H9 (cell line): Measurements from ENCODE around the gene SPEN. TPM values are rescaled to one million over a fixed set of nuclear protein-coding genes. Genes with fewer than 3 reads are reported as not detected.

Source experiments
- DNase-seq: peaks from one replicate; pipeline ENCODE4 v3.0.0-alpha.2; 2017
- H2AFZ ChIP-seq: one replicate; pipeline ENCODE4 v1.6.1; 2013; ENCODE audit warnings: mild to moderate bottlenecking, low read length, control low read depth, moderate library complexity
- H2AK5ac ChIP-seq: 2 replicates; pipeline ENCODE4 v1.6.1; 2013; ENCODE audit warnings: low read length, control low read depth, mixed read lengths; ENCODE audit not compliant: insufficient read length
- H2BK120ac ChIP-seq: one replicate; pipeline ENCODE4 v1.6.1; 2013; ENCODE audit warnings: low read depth, mild to moderate bottlenecking, low read length, control low read depth, inconsistent platforms; ENCODE audit not compliant: poor library complexity, severe bottlenecking
- H2BK12ac ChIP-seq: 2 replicates; pipeline ENCODE4 v1.6.1; 2013; ENCODE audit warnings: low read length, control low read depth, mixed read lengths, low read depth; ENCODE audit not compliant: insufficient read length
- H2BK15ac ChIP-seq: 2 replicates; pipeline ENCODE4 v1.6.1; 2013; ENCODE audit warnings: low read depth, low read length, control low read depth
- H2BK20ac ChIP-seq: one replicate; pipeline ENCODE4 v1.6.1; 2013; ENCODE audit warnings: low read depth, mild to moderate bottlenecking, low read length, control low read depth, inconsistent platforms; ENCODE audit not compliant: poor library complexity, severe bottlenecking
- H2BK5ac ChIP-seq: 2 replicates; pipeline ENCODE4 v1.6.1; 2013; ENCODE audit warnings: low read length, control low read depth, mixed read lengths; ENCODE audit not compliant: insufficient read length
- H3K14ac ChIP-seq: 2 replicates; pipeline ENCODE4 v1.6.1; 2013; ENCODE audit warnings: low read length, control low read depth; ENCODE audit not compliant: insufficient read depth
- H3K18ac ChIP-seq: 2 replicates; pipeline ENCODE4 v1.6.1; 2013; ENCODE audit warnings: low read depth, mild to moderate bottlenecking, mixed read lengths, low read length, control low read depth; ENCODE audit not compliant: insufficient read length
- H3K23ac ChIP-seq: 2 replicates; pipeline ENCODE4 v1.6.1; 2013; ENCODE audit warnings: low read length, control low read depth, mixed read lengths, low read depth; ENCODE audit not compliant: insufficient read length
- H3K23me2 ChIP-seq: 2 replicates; pipeline ENCODE4 v1.6.1; 2013; ENCODE audit warnings: low read depth, mild to moderate bottlenecking, mixed read lengths, low read length, control low read depth; ENCODE audit not compliant: insufficient read length, poor library complexity, severe bottlenecking
- H3K27ac ChIP-seq: 2 replicates; pipeline ENCODE4 v1.5.1; 2013; ENCODE audit warnings: low read length, control low read depth, mixed read lengths, low read depth; ENCODE audit not compliant: insufficient read length
- H3K27me3 ChIP-seq: 2 replicates; pipeline ENCODE4 v1.6.1; 2013; ENCODE audit warnings: low read length, control low read depth, inconsistent platforms; ENCODE audit not compliant: insufficient read depth
- H3K4ac ChIP-seq: 2 replicates; pipeline ENCODE4 v1.6.1; 2013; ENCODE audit warnings: low read depth, mild to moderate bottlenecking, control low read depth, inconsistent platforms, low read length, moderate library complexity
- H3K4me1 ChIP-seq: 2 replicates; pipeline ENCODE4 v1.6.1; 2013; ENCODE audit warnings: low read length, control low read depth, inconsistent platforms; ENCODE audit not compliant: insufficient read depth
- H3K4me2 ChIP-seq: 2 replicates; pipeline ENCODE4 v1.6.1; 2013; ENCODE audit warnings: low read length, control low read depth, mixed read lengths; ENCODE audit not compliant: insufficient read length, insufficient read depth
- H3K56ac ChIP-seq: 2 replicates; pipeline ENCODE4 v1.6.1; 2013; ENCODE audit warnings: low read depth, mild to moderate bottlenecking, mixed read lengths, low read length, control low read depth; ENCODE audit not compliant: insufficient read length
- H3K79me1 ChIP-seq: 2 replicates; pipeline ENCODE4 v1.6.1; 2013; ENCODE audit warnings: low read depth, mild to moderate bottlenecking, moderate library complexity, low read length, control low read depth, inconsistent platforms; ENCODE audit not compliant: insufficient read depth, poor library complexity, severe bottlenecking
- H3K79me2 ChIP-seq: 2 replicates; pipeline ENCODE4 v1.6.1; 2013; ENCODE audit warnings: low read length, control low read depth, inconsistent platforms; ENCODE audit not compliant: insufficient read depth
- H3K9ac ChIP-seq: 2 replicates; pipeline ENCODE4 v1.6.1; 2013; ENCODE audit warnings: low read length, control low read depth, mixed read lengths; ENCODE audit not compliant: insufficient read length; ENCODE audit errors: extremely low read depth
- H3K9me3 ChIP-seq: one replicate; pipeline ENCODE4 v1.6.1; 2013; ENCODE audit warnings: low read depth, low read length, inconsistent platforms; ENCODE audit not compliant: control insufficient read depth
- H3T11ph ChIP-seq: one replicate; pipeline ENCODE4 v1.6.1; 2013; ENCODE audit warnings: mild to moderate bottlenecking, low read length, control low read depth, inconsistent platforms
- H4K20me1 ChIP-seq: one replicate; pipeline ENCODE4 v1.6.1; 2013; ENCODE audit not compliant: control insufficient read depth, insufficient read length, insufficient read depth
- H4K5ac ChIP-seq: 2 replicates; pipeline ENCODE4 v1.6.1; 2013; ENCODE audit warnings: low read depth, mild to moderate bottlenecking, mixed read lengths, low read length, control low read depth; ENCODE audit not compliant: insufficient read length
- H4K8ac ChIP-seq: replicated peaks from 2 replicates; pipeline ENCODE4 v1.6.1; 2013; ENCODE audit warnings: low read length, control low read depth, mixed read lengths, low read depth; ENCODE audit not compliant: insufficient read length
- H4K91ac ChIP-seq: 2 replicates; pipeline ENCODE4 v1.6.1; 2013; ENCODE audit warnings: low read depth, mild to moderate bottlenecking, moderate library complexity, mixed read lengths, low read length, control low read depth; ENCODE audit not compliant: insufficient read length
- H3K27ac Mint-ChIP-seq, 3 experiments: 2 replicates in 2 of 3; 3 replicates in 1 of 3; pipeline ENCODE4 v1.8.0; 2020 to 2021; ENCODE audit warnings: mixed read lengths in 3 of 3, mild to moderate bottlenecking in 1 of 3, moderate library complexity in 1 of 3
- H3K27me3 Mint-ChIP-seq: 2 replicates; pipeline ENCODE4 v1.8.0; 2021; ENCODE audit warnings: low read depth, mild to moderate bottlenecking, moderate library complexity, mixed read lengths
- H3K36me3 Mint-ChIP-seq, 3 experiments: 2 replicates in 2 of 3; 3 replicates in 1 of 3; pipeline ENCODE4 v1.8.0; 2020 to 2021; ENCODE audit warnings: low read depth in 3 of 3, mixed read lengths in 3 of 3; ENCODE audit not compliant: insufficient read depth in 1 of 3
- H3K4me1 Mint-ChIP-seq, 2 experiments: 2 replicates each; pipeline ENCODE4 v1.8.0; 2020; ENCODE audit warnings: mixed read lengths in 2 of 2
- H3K4me3 Mint-ChIP-seq, 2 experiments: 2 replicates in 1 of 2; 3 replicates in 1 of 2; pipeline ENCODE4 v1.8.0; 2020 to 2021; ENCODE audit warnings: mild to moderate bottlenecking in 2 of 2, mixed read lengths in 2 of 2, moderate library complexity in 1 of 2
- H3K9me3 Mint-ChIP-seq, 2 experiments: 2 replicates in 1 of 2; 3 replicates in 1 of 2; pipeline ENCODE4 v1.8.0; 2020; ENCODE audit warnings: mild to moderate bottlenecking in 2 of 2, mixed read lengths in 2 of 2, moderate library complexity in 1 of 2
- CTCF ChIP-seq: fragments of 200-600 bp; sonication (generic); conservative IDR thresholded peaks from 3 replicates; pipeline ENCODE4 v1.8.0; 2021; ENCODE audit warnings: antibody characterized with exemption, mild to moderate bottlenecking
- WGBS: extraction: QIAGEN DNeasy Blood & Tissue Kit; methylation state at CpG from one replicate; pipeline ENCODE4 v1.1.7; 2013; ENCODE audit warnings: missing lambda C conversion rate, low lambda C conversion rate, mixed read lengths; ENCODE audit not compliant: insufficient read length; ENCODE audit errors: extremely low coverage; 5-methylcytosine and 5-hydroxymethylcytosine counted together
- total RNA-seq: library from RNA; stranded (reverse); gene quantifications from 2 replicates; pipeline ENCODE4 v1.2.1, GENCODE V29; 2021

Gene SPEN
- total RNA-seq, 1 experiment from 2014 or later: 59.6 TPM

GRCh38 chr1:15928971-15929965 lies 81.8 kb downstream of the SPEN start:
- Mint-ChIP-seq H3K4me3 (no peak overlapping the region), H3K36me3 (peaks cover 44 to 82% (median 68%) of the 10 kb centered on the region in 3 experiments), H3K27me3 (no peaks in the 10 kb centered on the region), H3K9me3 (no peaks in the 10 kb centered on the region), H3K27ac (peak overlapping the region in 1 of 3 experiments; percentile 7; a peak in 2 of 7 replicates), H3K4me1 (peaks cover 4 to 5% of the 10 kb centered on the region in 2 experiments)
- H3K79me1 ChIP-seq: no peaks in the 10 kb centered on the region
- H3K14ac ChIP-seq: no peak overlapping the region
- WGBS: no CpG with 5 or more reads among the region's 17 CpGs
- H2AFZ ChIP-seq: no peak overlapping the region
- no peak overlapping the region for H2BK120ac ChIP-seq
- H3K23ac ChIP-seq: no peak overlapping the region
- no peak overlapping the region for H3K18ac ChIP-seq
- no peak overlapping the region for H2BK12ac ChIP-seq
- no peak overlapping the region for H2BK20ac ChIP-seq
- H3K23me2 ChIP-seq: no peaks in the 10 kb centered on the region
- H3K79me2 ChIP-seq: no peaks in the 10 kb centered on the region
- no peaks in the 10 kb centered on the region for H3K9me3 ChIP-seq
- no peak overlapping the region for H3K27ac ChIP-seq
- H4K5ac ChIP-seq: no peak overlapping the region
- no peak for DNase-seq
- H2BK5ac ChIP-seq: no peak overlapping the region
- no peaks in the 10 kb centered on the region for H4K20me1 ChIP-seq
- H3K4me2 ChIP-seq: no peak overlapping the region
- H3K56ac ChIP-seq: no peak overlapping the region
- H3K9ac ChIP-seq: no peak overlapping the region
- H3K27me3 ChIP-seq: no peaks in the 10 kb centered on the region
- no peak overlapping the region for H2AK5ac ChIP-seq
- H3K4me1 ChIP-seq: no peaks in the 10 kb centered on the region
- TF ChIP-seq CTCF: no peak
- no peak overlapping the region for H4K8ac ChIP-seq
- no peak overlapping the region for H3T11ph ChIP-seq
- no peak overlapping the region for H2BK15ac ChIP-seq
- H3K4ac ChIP-seq: no peak overlapping the region
- no peak overlapping the region for H4K91ac ChIP-seq
